Karpas-422 (cell line): ENCODE data around the gene TBCA. TPM values are rescaled to one million over a fixed set of nuclear protein-coding genes. Genes with fewer than 3 reads are reported as not detected.
"Not testable (repeated sequence)": the region's sequence is repeated elsewhere in the genome, so short reads cannot be mapped to it uniquely, and the experiment has no call there.

ENCODE experiments used
- DNase-seq: peaks from one replicate; pipeline ENCODE4 v3.0.0-alpha.2; 2015
- H2AFZ ChIP-seq: fragments of 200-600 bp; sonication (generic); 2 replicates; pipeline ENCODE4 v1.6.1; 2014; ENCODE audit warnings: antibody characterized with exemption, low read length, mixed read lengths
- H3K27ac ChIP-seq: fragments of 200-600 bp; sonication (generic); 2 replicates; pipeline ENCODE4 v1.5.1; 2014; ENCODE audit warnings: mild to moderate bottlenecking, low read length, moderate library complexity
- H3K27me3 ChIP-seq: fragments of 200-600 bp; sonication (generic); 2 replicates; pipeline ENCODE4 v1.6.1; 2014; ENCODE audit warnings: low read length, mixed read lengths
- H3K36me3 ChIP-seq: fragments of 200-600 bp; sonication (generic); 2 replicates; pipeline ENCODE4 v1.6.1; 2014; ENCODE audit warnings: low read length, mixed read lengths; ENCODE audit not compliant: insufficient read depth
- H3K4me1 ChIP-seq: fragments of 200-600 bp; sonication (generic); 2 replicates; pipeline ENCODE4 v1.6.1; 2014; ENCODE audit warnings: mild to moderate bottlenecking, low read length, mixed read lengths
- H3K4me2 ChIP-seq: fragments of 200-600 bp; sonication (generic); 2 replicates; pipeline ENCODE4 v1.6.1; 2014; ENCODE audit warnings: low read length, low read depth, mild to moderate bottlenecking; ENCODE audit not compliant: poor library complexity, severe bottlenecking
- H3K4me3 ChIP-seq: fragments of 200-600 bp; sonication (generic); 2 replicates; pipeline ENCODE4 v1.5.1; 2014; ENCODE audit warnings: mild to moderate bottlenecking, antibody characterized with exemption, low read length, mixed read lengths
- H3K79me2 ChIP-seq: fragments of 200-600 bp; sonication (generic); 2 replicates; pipeline ENCODE4 v1.6.1; 2014; ENCODE audit warnings: mild to moderate bottlenecking, low read length, mixed read lengths
- H3K9ac ChIP-seq: fragments of 200-600 bp; sonication (generic); 2 replicates; pipeline ENCODE4 v1.6.0; 2014; ENCODE audit warnings: low read length
- H3K9me2 ChIP-seq: fragments of 200-600 bp; sonication (generic), shearing (Covaris generic); replicated peaks from 2 replicates; pipeline ENCODE4 v1.6.0; 2014; ENCODE audit warnings: mild to moderate bottlenecking, low read length, moderate library complexity; ENCODE audit not compliant: insufficient read depth
- H3K9me3 ChIP-seq: fragments of 300-700, 200-600 bp; sonication (generic); 2 replicates; pipeline ENCODE4 v1.6.1; 2014; ENCODE audit warnings: low read length, mixed read lengths
- H4K20me1 ChIP-seq: fragments of 200-600 bp; sonication (generic); 2 replicates; pipeline ENCODE4 v1.6.1; 2014; ENCODE audit warnings: mild to moderate bottlenecking, antibody characterized with exemption, low read length, low read depth; ENCODE audit not compliant: insufficient read depth
- total RNA-seq: library from RNA; depleted of rRNA; stranded (reverse); fragments of >200 nt; shearing (Covaris generic); gene quantifications from 2 replicates; pipeline ENCODE4 v1.2.3, GENCODE V29; 2014; ENCODE audit warnings: low replicate concordance

TBCA gene
- total RNA-seq, 1 experiment from 2014 or later, result 324 TPM

- no peaks in the 10 kb centered on the region for H3K9me2 ChIP-seq
- no peak overlapping the region for H3K9ac ChIP-seq
- H3K79me2 ChIP-seq, result peaks cover 95% of the 10 kb centered on the region
- H3K4me3 ChIP-seq, result no peak overlapping the region
- H3K9me3 ChIP-seq, result no peaks in the 10 kb centered on the region
- peaks cover 72% of the 10 kb centered on the region for H3K36me3 ChIP-seq
- no peak overlapping the region for H3K4me2 ChIP-seq
- H3K4me1 ChIP-seq, result peaks cover 26% of the 10 kb centered on the region
- no peaks in the 10 kb centered on the region for H3K27me3 ChIP-seq
- H3K27ac ChIP-seq, result no peak overlapping the region
- DNase-seq, result no peak
- no peak overlapping the region for H2AFZ ChIP-seq
- peaks cover 11% of the 10 kb centered on the region; the same call in 1 of the 2 replicates for H4K20me1 ChIP-seq
Observed at GRCh38 chr5:77771452-77771851, 4.7 kb downstream of the TBCA start.

- Histone ChIP-seq H3K9me3 (no peaks in the 10 kb centered on the region), H3K36me3 (peaks cover 78% of the 10 kb centered on the region), H3K9me2 (no peaks in the 10 kb centered on the region), H3K4me1 (peaks cover 24% of the 10 kb centered on the region), H3K27me3 (no peaks in the 10 kb centered on the region), H3K9ac (no peak overlapping the region), H4K20me1 (peaks cover 11% of the 10 kb centered on the region; the same call in 1 of the 2 replicates), H3K4me3 (no peak overlapping the region), H3K79me2 (peaks cover 99% of the 10 kb centered on the region), H3K27ac (no peak overlapping the region), H3K4me2 (no peak overlapping the region), H2AFZ (no peak overlapping the region)
- DNase-seq, result no peak
Observed at GRCh38 chr5:77770293-77771005, 5.7 kb downstream of the TBCA start.

- no peak overlapping the region for H2AFZ ChIP-seq
- H3K4me3 ChIP-seq, result no peak overlapping the region
- peaks cover 99% of the 10 kb centered on the region for H3K79me2 ChIP-seq
- no peak for DNase-seq
- H3K27ac ChIP-seq, result no peak overlapping the region
- no peaks in the 10 kb centered on the region for H3K9me2 ChIP-seq
- H3K4me1 ChIP-seq, result peaks cover 15% of the 10 kb centered on the region
- H4K20me1 ChIP-seq, result 0 out of 2 replicates have a peak, but pooled peaks cover 5% of the 10 kb centered on the region
- H3K36me3 ChIP-seq, result peaks cover 87% of the 10 kb centered on the region
- H3K9me3 ChIP-seq, result peaks cover 4% of the 10 kb centered on the region; the same call in 1 of the 2 replicates
- H3K4me2 ChIP-seq, result no peak overlapping the region
- no peak overlapping the region for H3K9ac ChIP-seq
- H3K27me3 ChIP-seq, result no peaks in the 10 kb centered on the region
Observed at GRCh38 chr5:77768978-77769377, 7.2 kb downstream of the TBCA start.

- H3K4me1 ChIP-seq, result no peaks in the 10 kb centered on the region
- H3K9ac ChIP-seq, result no peak overlapping the region
Observed at GRCh38 chr5:77767301-77767700, 8.8 kb downstream of the TBCA start.

GRCh38 chr5:77761606-77762005 is 14.5 kb downstream of the TBCA start:
- Histone ChIP-seq H3K36me3 (peaks cover 36% of the 10 kb centered on the region), H3K79me2 (peaks cover 89% of the 10 kb centered on the region), H3K9ac (no peak overlapping the region), H3K27me3 (no peaks in the 10 kb centered on the region), H2AFZ (no peak overlapping the region), H3K4me3 (no peak overlapping the region), H3K4me2 (no peak overlapping the region), H3K27ac (no peak overlapping the region), H3K4me1 (no peaks in the 10 kb centered on the region), H3K9me2 (no peaks in the 10 kb centered on the region), H3K9me3 (peaks cover 4% of the 10 kb centered on the region; the same call in 1 of the 2 replicates), H4K20me1 (0 out of 2 replicates have a peak, but pooled peaks cover 6% of the 10 kb centered on the region)
- DNase-seq, result no peak

More at GRCh38 chr5:77767301-77767700, 8.8 kb downstream of the TBCA start:
- Histone ChIP-seq H2AFZ (no peak overlapping the region), H4K20me1 (no peaks in the 10 kb centered on the region), H3K4me3 (no peak overlapping the region), H3K36me3 (peaks cover 84% of the 10 kb centered on the region), H3K27me3 (no peaks in the 10 kb centered on the region), H3K79me2 (peaks cover 97% of the 10 kb centered on the region), H3K4me2 (no peak overlapping the region), H3K9me3 (peaks cover 4% of the 10 kb centered on the region; the same call in 1 of the 2 replicates), H3K27ac (no peak overlapping the region), H3K9me2 (no peaks in the 10 kb centered on the region)
- no peak for DNase-seq

GRCh38 chr5:77758141-77758938 is 17.8 kb downstream of the TBCA start:
- H3K4me3 ChIP-seq, result no peak overlapping the region
- peaks cover 90% of the 10 kb centered on the region for H3K79me2 ChIP-seq
- no peak overlapping the region for H3K4me2 ChIP-seq
- H3K9me3 ChIP-seq, result no peaks in the 10 kb centered on the region
- no peak overlapping the region for H3K9ac ChIP-seq
- H4K20me1 ChIP-seq, result peaks cover 7% of the 10 kb centered on the region; the same call in 1 of the 2 replicates
- no peak overlapping the region for H3K27ac ChIP-seq
- H3K4me1 ChIP-seq, result no peaks in the 10 kb centered on the region
- H2AFZ ChIP-seq, result no peak overlapping the region
- H3K36me3 ChIP-seq, result peaks cover 17% of the 10 kb centered on the region; the same call in 1 of the 2 replicates
- no peaks in the 10 kb centered on the region for H3K27me3 ChIP-seq
- no peaks in the 10 kb centered on the region for H3K9me2 ChIP-seq
- no peak for DNase-seq

GRCh38 chr5:77751328-77752023 is 24.7 kb downstream of the TBCA start:
- no peak overlapping the region for H3K27ac ChIP-seq
- no peaks in the 10 kb centered on the region for H3K27me3 ChIP-seq
- no peak overlapping the region for H3K9ac ChIP-seq
- H3K36me3 ChIP-seq, result peaks cover 9% of the 10 kb centered on the region; the same call in 1 of the 2 replicates
- H2AFZ ChIP-seq, result no peak overlapping the region
- no peak overlapping the region for H3K4me3 ChIP-seq
- no peak for DNase-seq
- no peak overlapping the region for H3K4me2 ChIP-seq
- H3K79me2 ChIP-seq, result peaks cover 97% of the 10 kb centered on the region
- H4K20me1 ChIP-seq, result peaks cover 4% of the 10 kb centered on the region; the same call in 1 of the 2 replicates
- no peaks in the 10 kb centered on the region for H3K4me1 ChIP-seq
- H3K9me2 ChIP-seq, result no peaks in the 10 kb centered on the region
- H3K9me3 ChIP-seq, result no peaks in the 10 kb centered on the region

- not testable (repeated sequence) for H4K20me1 ChIP-seq, H3K27me3 ChIP-seq, H3K4me3 ChIP-seq, H3K27ac ChIP-seq, H3K9ac ChIP-seq, DNase-seq, H3K9me2 ChIP-seq, H3K36me3 ChIP-seq, H3K9me3 ChIP-seq, H2AFZ ChIP-seq, H3K4me1 ChIP-seq, H3K4me2 ChIP-seq
- H3K79me2 ChIP-seq, result peaks cover 96% of the 10 kb centered on the region
Observed at GRCh38 chr5:77750928-77751327, 25.2 kb downstream of the TBCA start.
